GM18505 (cell line): ENCODE data around the gene MUC2.

Experiments used
- ATAC-seq: cut with Tn5 transposase; IDR thresholded peaks from one replicate; pipeline ENCODE4 v1.9.1; 2021; ENCODE audit not compliant: unreplicated experiment
- POLR2A ChIP-seq: IDR thresholded peaks from 4 replicates; pipeline ENCODE4 v1.6.1; 2011; ENCODE audit warnings: borderline replicate concordance; ENCODE audit not compliant: insufficient read depth, insufficient read length; ENCODE audit errors: extremely low read depth

MUC2 gene

GRCh38 chr11:1050581-1051355 is 23.9 kb upstream of the MUC2 start:
- peak; percentile 65 for ATAC-seq
- no peak for TF ChIP-seq POLR2A

- no peak for TF ChIP-seq POLR2A
- ATAC-seq, result no peak
Measured at GRCh38 chr11:1051356-1052132, 23.1 kb upstream of the MUC2 start.

GRCh38 chr11:1052133-1053011 is 22.3 kb upstream of the MUC2 start:
- TF ChIP-seq POLR2A, result no peak
- ATAC-seq, result no peak

- TF ChIP-seq POLR2A, result no peak
Measured at GRCh38 chr11:1053121-1053901, 21.4 kb upstream of the MUC2 start.

GRCh38 chr11:1054143-1055108 is 20.2 kb upstream of the MUC2 start:
- no peak for ATAC-seq
- no peak for TF ChIP-seq POLR2A

More at GRCh38 chr11:1053121-1053901, 21.4 kb upstream of the MUC2 start:
- ATAC-seq, result no peak

- no peak for ATAC-seq
Measured at GRCh38 chr11:1055109-1055703, 19.5 kb upstream of the MUC2 start.

GRCh38 chr11:1055990-1056771 is 18.5 kb upstream of the MUC2 start:
- no peak for TF ChIP-seq POLR2A
- ATAC-seq, result no peak

More at GRCh38 chr11:1055109-1055703, 19.5 kb upstream of the MUC2 start:
- TF ChIP-seq POLR2A, result no peak

- ATAC-seq, result no peak
- no peak for TF ChIP-seq POLR2A
Measured at GRCh38 chr11:1057806-1058205, 16.9 kb upstream of the MUC2 start.

GRCh38 chr11:1059759-1060158 is 14.9 kb upstream of the MUC2 start:
- ATAC-seq, result no peak
- TF ChIP-seq POLR2A, result no peak

- ATAC-seq, result no peak
Measured at GRCh38 chr11:1060410-1060809, 14.3 kb upstream of the MUC2 start.

More at GRCh38 chr11:1060410-1060809, 14.3 kb upstream of the MUC2 start:
- TF ChIP-seq POLR2A, result no peak
